DMS79 (cell line): ENCODE measurements around the gene IL36A.

ENCODE experiments used
- DNase-seq: peaks from one replicate; lab custom pipeline; 2025; lab: John Stamatoyannopoulos, UW

Gene IL36A

DNA sequence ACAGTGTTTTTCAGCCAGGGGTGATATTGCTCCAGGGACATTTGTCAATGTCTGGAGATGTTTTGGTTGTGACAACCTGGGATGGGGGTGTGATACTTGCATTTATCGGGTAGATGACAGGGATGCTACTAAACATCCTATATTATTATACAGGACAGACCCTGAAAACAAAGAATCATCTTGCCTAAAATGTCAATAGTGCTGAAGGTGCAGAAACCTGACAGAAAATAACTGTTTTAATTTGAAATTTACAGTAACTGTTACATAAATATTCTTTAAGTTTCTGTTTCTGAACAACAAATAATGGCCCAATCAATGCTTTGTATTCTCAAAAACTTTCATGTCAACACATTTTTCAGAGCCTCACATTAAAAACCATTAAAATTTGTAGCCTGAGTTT, 2.0 kb downstream of the IL36A start:
- DNase-seq = no peak

DNA sequence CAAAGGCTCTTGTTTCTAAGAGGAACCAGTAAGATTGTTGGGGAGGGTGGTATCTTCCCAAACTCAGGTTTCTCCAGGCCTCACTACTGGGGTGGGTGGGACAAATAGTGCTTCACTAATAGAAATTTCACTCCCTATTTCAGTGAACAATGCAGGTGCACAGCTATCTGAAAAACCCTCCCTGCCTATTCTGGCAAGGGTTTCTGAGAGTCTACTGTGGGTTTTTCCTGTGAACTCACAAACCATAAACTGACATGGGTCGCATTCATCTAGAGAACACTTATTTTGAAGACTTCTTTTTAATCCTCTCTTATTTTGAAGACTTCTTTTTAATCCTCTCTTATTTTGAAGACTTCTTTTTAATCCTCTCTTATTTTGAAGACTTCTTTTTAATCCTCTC, 4.4 kb downstream of the IL36A start:
- no peak for DNase-seq

DNA sequence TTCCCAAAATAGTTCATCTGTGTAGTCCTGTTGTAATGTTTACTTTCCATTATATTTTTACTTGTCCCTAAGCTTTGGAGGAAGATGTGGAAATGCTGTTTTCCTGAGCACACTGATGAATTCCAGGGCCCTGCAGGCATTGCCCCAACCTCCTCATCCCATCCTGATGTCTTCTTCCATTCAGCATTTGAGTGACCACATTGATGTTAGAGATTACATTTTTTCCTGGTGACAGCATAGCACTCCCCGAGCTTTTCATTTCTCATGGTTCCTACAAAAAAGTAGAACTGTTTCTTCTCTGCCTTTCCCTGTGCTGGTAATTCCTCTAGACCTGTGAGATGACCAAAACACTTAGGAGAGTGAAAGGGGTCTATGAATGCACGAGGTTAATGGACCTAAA, 4.8 kb downstream of the IL36A start:
- no peak for DNase-seq

- no peak for DNase-seq
Measured at GRCh38 chr2:113011108-113011507, 5.8 kb downstream of the IL36A start.

DNA sequence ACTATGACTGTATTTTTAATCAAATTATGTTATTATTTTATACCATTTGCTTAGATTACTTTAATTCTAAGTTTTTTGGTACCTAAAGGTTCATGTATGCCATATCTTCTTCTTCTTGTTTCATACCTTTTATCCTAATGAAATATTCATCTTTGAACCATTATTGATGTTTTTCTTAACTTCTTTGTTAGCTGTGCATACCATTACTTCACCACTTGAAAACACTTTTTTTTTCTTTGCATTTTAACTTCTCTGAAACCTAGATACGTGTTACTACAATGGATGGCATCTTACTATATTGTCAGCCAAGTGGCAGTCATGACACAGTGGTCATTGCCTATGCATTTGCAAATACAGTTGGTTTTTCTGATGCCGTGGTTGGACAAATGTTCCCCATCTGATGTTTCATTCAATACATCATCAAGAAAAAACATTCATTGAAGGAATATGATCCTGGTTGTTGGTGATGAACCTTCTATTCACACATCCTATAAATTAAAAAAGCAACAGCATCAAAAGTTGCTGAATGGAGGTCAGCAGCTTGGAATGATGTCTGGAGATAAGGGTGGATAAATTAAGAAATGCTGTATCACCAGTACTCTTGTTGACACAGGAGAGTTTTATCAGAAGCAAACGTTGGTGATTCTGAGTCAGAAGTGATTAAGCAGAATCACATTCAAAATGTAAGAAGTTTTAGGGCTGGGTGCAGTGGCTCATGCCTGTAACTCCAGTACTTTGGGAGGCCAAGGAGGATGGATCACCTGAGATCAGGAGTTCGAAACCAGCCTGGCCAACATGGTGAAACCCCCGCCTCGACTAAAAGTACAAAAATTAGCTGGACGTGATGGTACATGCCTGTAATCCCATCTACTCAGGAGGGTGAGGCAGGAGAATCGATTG, 7.4 kb downstream of the IL36A start:
- DNase-seq = no peak

GRCh38 chr2:113013336-113013661, 8.0 kb downstream of the IL36A start:
- no peak for DNase-seq

DNA sequence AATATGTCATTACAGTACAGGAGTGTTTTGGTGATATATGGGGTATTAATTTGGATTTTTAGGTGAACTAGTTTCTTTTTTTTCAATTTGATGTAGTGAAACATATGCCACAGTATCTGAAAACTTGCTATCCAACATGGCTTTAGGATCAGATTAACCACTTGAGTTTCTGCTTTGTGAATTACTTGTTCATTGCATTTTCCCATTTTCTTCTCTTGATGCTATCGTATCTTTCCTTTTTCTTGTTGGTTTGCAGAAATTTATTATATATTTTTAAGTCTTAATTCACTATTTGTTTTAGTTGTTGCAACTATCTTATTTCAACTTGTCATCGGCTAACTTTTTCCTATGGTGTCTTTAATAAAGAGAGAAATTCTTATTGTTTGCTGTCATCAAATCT, 8.8 kb downstream of the IL36A start:
- DNase-seq = no peak

- no peak for DNase-seq
Measured at GRCh38 chr2:113015042-113015441, 9.8 kb downstream of the IL36A start.

DNA sequence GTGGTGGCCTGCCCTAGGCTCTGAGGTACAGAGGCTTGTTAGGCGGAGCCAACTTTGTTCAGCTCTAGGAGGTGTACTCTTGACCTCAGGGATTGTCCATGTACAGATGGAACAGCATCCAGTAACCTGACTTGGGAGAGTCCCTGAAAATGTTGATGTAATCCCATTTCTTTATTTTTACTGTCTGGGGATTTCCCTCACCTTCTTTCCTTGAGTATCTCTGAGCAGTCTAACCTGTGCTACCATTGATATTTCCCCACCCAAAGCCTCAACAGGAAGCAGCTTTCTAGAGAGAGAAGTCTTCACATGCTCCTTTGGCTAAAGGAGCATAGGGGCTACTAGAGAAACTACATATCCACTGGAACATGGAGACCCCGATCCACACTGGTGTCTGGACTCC, 10.4 kb downstream of the IL36A start:
- no peak for DNase-seq

GRCh38 chr2:113018509-113018908, 13.2 kb downstream of the IL36A start:
- no peak for DNase-seq

- no peak for DNase-seq
Measured at GRCh38 chr2:113021312-113021711, 16.1 kb downstream of the IL36A start.

GRCh38 chr2:113024764-113025163, 19.5 kb downstream of the IL36A start:
- DNase-seq = no peak

GRCh38 chr2:113025737-113026136, 20.5 kb downstream of the IL36A start:
- DNase-seq = no peak

- no peak for DNase-seq
Measured at GRCh38 chr2:113027691-113028090, 22.4 kb downstream of the IL36A start.

GRCh38 chr2:113028112-113028511, 22.9 kb downstream of the IL36A start:
- DNase-seq = no peak

DNA sequence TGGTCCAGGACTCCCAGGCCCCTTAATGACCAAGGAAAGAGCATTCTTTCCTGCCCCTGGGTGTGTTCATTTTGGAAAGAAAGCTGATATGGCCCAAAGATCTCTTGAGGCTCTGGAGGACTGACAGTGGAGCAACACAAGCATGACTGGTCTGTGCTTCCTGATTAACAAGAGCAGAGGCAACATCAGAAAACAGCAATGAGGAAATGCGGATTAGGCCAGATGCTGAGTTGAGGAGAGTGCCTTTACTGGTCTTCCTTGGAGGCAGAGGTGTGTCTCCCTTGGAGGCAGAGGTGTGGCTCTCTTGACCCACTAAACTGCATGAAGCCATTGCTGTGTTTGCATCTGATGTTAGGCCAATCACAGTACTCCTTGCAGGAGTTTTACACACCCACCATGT, 27.5 kb downstream of the IL36A start:
- no peak for DNase-seq

- no peak for DNase-seq
Measured at GRCh38 chr2:113034016-113034415, 28.8 kb downstream of the IL36A start.

- DNase-seq = no peak
Measured at GRCh38 chr2:113036763-113037162, 31.5 kb downstream of the IL36A start.

DNA sequence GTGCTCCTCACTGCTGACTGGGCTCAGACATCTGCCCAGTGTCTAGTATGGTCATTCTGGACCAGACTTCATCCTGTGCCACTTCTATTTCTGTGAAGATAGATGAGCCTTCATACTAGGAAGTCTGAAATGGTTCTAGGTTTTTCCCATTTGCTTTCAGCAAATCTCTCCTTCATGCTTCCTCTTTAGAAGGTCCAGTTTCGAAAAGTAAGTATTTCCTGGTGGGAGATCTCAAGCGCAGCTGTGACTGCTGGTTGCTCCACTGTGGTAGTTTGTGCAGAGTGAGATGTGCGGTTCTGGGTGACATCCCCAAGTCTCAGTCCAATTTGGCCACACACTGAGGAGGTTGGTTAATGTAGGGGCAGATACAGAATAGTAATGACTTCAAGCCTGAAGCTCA, 33.0 kb downstream of the IL36A start:
- DNase-seq = no peak

DNA sequence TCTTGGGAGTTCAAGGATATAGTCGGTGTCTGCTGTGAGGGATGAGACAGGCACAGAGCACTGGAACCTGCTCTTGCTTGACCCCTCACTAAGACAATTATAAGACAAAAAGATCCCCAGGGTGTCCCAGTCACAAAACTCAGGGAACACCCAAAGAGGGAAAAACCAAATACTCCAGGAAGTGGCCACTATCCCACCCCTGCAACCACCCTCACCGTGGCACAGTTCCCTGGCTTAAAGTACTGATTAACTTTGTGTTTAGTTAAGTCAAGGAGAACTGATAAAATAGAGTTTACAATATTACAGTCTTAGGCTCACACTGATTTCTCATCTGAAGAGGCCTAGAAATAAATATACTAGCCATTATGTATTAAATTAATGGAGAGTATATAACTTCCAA, 33.9 kb downstream of the IL36A start:
- no peak for DNase-seq

DNA sequence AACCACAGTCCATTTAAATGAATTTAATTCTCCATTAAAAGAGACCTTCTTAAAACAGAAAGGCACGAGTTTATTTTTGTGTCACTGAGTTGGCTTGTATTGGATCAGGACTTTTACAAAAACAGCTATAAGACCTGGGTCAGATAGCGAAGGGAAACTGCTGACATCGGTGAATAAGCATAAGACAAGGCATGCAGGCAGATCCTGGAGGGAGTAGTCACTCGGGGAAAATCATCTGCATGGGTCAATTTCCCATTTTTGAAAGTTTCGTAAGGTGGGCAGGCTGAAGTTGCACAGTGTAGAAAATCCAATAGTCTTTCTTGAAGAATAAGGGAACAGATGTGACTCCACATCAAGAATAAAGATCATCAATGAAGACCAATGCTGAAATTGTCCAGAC, 34.5 kb downstream of the IL36A start:
- DNase-seq = no peak

- no peak for DNase-seq
Measured at GRCh38 chr2:113041871-113042270, 36.6 kb downstream of the IL36A start.

DNA sequence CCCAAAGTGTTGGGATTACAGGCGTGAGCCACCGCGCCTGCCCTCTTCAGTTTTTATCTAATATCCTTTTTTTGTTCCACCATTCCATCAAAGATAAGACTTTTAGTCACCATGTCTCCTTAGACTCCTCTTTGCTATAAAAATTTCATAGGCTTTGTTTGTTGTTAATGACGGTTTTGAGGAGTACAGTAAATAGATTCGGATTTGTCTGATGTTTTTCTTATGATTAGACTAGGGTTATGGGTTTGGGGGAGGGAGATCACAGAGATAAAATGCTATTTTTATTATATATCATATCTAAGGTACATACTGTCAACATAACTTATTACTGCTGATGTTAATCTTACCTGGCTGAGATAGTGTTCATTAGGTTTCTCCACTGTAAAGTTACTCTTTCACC, 41.2 kb downstream of the IL36A start:
- DNase-seq = no peak
